Neuronal stem cell (in vitro differentiated cells): ENCODE data around the gene PPP4R3B.

ENCODE experiments used
- DNase-seq: peaks from one replicate; pipeline ENCODE4 v3.0.0-alpha.2; 2013; ENCODE audit warnings: low spot score
- H2AFZ ChIP-seq: one replicate; pipeline ENCODE4 v1.6.1; 2013; ENCODE audit warnings: mild to moderate bottlenecking, low read length, inconsistent platforms
- H2AK5ac ChIP-seq: 2 replicates; pipeline ENCODE4 v1.6.1; 2013; ENCODE audit warnings: low read depth, mild to moderate bottlenecking, inconsistent platforms, low read length, moderate library complexity, mixed read lengths
- H2BK120ac ChIP-seq: 2 replicates; pipeline ENCODE4 v1.6.1; 2013; ENCODE audit warnings: low read depth, mild to moderate bottlenecking, inconsistent platforms, low read length, moderate library complexity, mixed read lengths
- H2BK12ac ChIP-seq: one replicate; pipeline ENCODE4 v1.6.1; 2013; ENCODE audit warnings: low read length, inconsistent platforms
- H2BK15ac ChIP-seq: 2 replicates; pipeline ENCODE4 v1.6.1; 2013; ENCODE audit warnings: mild to moderate bottlenecking, low read length, inconsistent platforms, mixed read lengths
- H2BK5ac ChIP-seq: one replicate; pipeline ENCODE4 v1.6.1; 2013; ENCODE audit warnings: inconsistent platforms, mild to moderate bottlenecking, low read length, moderate library complexity
- H3K14ac ChIP-seq: one replicate; pipeline ENCODE4 v1.6.1; 2013; ENCODE audit warnings: low read length, inconsistent platforms
- H3K18ac ChIP-seq: 2 replicates; pipeline ENCODE4 v1.6.1; 2013; ENCODE audit warnings: low read length, inconsistent platforms
- H3K23ac ChIP-seq: 2 replicates; pipeline ENCODE4 v1.6.1; 2013; ENCODE audit warnings: low read depth, mild to moderate bottlenecking, mixed read lengths, low read length, inconsistent platforms; ENCODE audit not compliant: poor library complexity
- H3K27ac ChIP-seq: replicated peaks from 3 replicates; pipeline ENCODE4 v1.5.1; 2013; ENCODE audit warnings: low read length, inconsistent platforms
- H3K27me3 ChIP-seq, 3 experiments: 2 replicates each; pipeline ENCODE4 v1.6.1; 2013; ENCODE audit warnings: low read length in 3 of 3, mild to moderate bottlenecking in 2 of 3, inconsistent platforms in 1 of 3, low read depth in 1 of 3, mixed read lengths in 1 of 3, moderate library complexity in 1 of 3; ENCODE audit not compliant: control insufficient read depth in 3 of 3, insufficient read depth in 3 of 3
- H3K36me3 ChIP-seq, 2 donors: replicated peaks in 1 of 2; 2 replicates each; pipeline ENCODE4 v1.6.1; 2013; ENCODE audit warnings: low read length in 2 of 2; ENCODE audit not compliant: control insufficient read depth in 2 of 2, insufficient read depth in 2 of 2
- H3K4ac ChIP-seq: 2 replicates; pipeline ENCODE4 v1.6.1; 2013; ENCODE audit warnings: inconsistent platforms, mild to moderate bottlenecking, low read length, moderate library complexity
- H3K4me1 ChIP-seq, 2 donors: 1 replicate in 1 of 2; 2 replicates in 1 of 2; pipeline ENCODE4 v1.6.1; 2013; ENCODE audit warnings: low read length in 2 of 2, low read depth in 1 of 2; ENCODE audit not compliant: control insufficient read depth in 2 of 2, insufficient read depth in 1 of 2
- H3K4me2 ChIP-seq: one replicate; pipeline ENCODE4 v1.6.1; 2013; ENCODE audit warnings: mild to moderate bottlenecking, low read length, inconsistent platforms; ENCODE audit not compliant: insufficient read depth, poor library complexity, severe bottlenecking
- H3K4me3 ChIP-seq, 2 donors: 2 replicates each; pipeline ENCODE4 v1.5.1; 2013; ENCODE audit warnings: low read length in 2 of 2, mild to moderate bottlenecking in 2 of 2, inconsistent platforms in 1 of 2, moderate library complexity in 1 of 2
- H3K79me1 ChIP-seq: one replicate; pipeline ENCODE4 v1.6.1; 2013; ENCODE audit warnings: low read depth, mild to moderate bottlenecking, inconsistent platforms, low read length, moderate library complexity
- H3K9ac ChIP-seq: one replicate; pipeline ENCODE4 v1.6.1; 2013; ENCODE audit warnings: mild to moderate bottlenecking, low read depth, low read length, inconsistent platforms; ENCODE audit not compliant: poor library complexity
- H3K9me3 ChIP-seq, 2 donors: replicated peaks in 1 of 2; 2 replicates each; pipeline versions ENCODE3 to v1.6.1; 2013; ENCODE audit warnings: low read length in 2 of 2, mild to moderate bottlenecking in 2 of 2, inconsistent platforms in 1 of 2, low read depth in 1 of 2, mixed read lengths in 1 of 2, moderate library complexity in 1 of 2; ENCODE audit not compliant: control insufficient read depth in 2 of 2, insufficient read depth in 1 of 2
- H4K8ac ChIP-seq: one replicate; pipeline ENCODE4 v1.6.1; 2013; ENCODE audit warnings: low read depth, mild to moderate bottlenecking, inconsistent platforms, low read length, moderate library complexity
- H4K91ac ChIP-seq: one replicate; pipeline ENCODE4 v1.6.1; 2013; ENCODE audit warnings: low read length, low read depth, mild to moderate bottlenecking, inconsistent platforms; ENCODE audit not compliant: poor library complexity
- WGBS, 2 donors: extraction: QIAGEN DNeasy Blood & Tissue Kit; methylation state at CpG; one replicate each; pipeline ENCODE4 v1.1.7; 2013; ENCODE audit warnings: missing lambda C conversion rate in 2 of 2, mixed read lengths in 1 of 2; ENCODE audit not compliant: insufficient read length in 2 of 2, insufficient replicate concordance in 1 of 2; ENCODE audit errors: extremely low coverage in 2 of 2; 5-methylcytosine and 5-hydroxymethylcytosine counted together

PPP4R3B gene

GRCh38 chr2:55595536-55595935 lies 21.9 kb downstream of the PPP4R3B start:
- no peak overlapping the region for H2BK120ac ChIP-seq
- no peaks in the 10 kb centered on the region for H3K4me1 ChIP-seq
- no peaks in the 10 kb centered on the region for H3K27me3 ChIP-seq
- peaks cover 0 to 74% of the 10 kb centered on the region in 2 donors for H3K36me3 ChIP-seq
- H3K4ac ChIP-seq, result no peak overlapping the region
- no peaks in the 10 kb centered on the region for H3K79me1 ChIP-seq
- no peak overlapping the region for H4K91ac ChIP-seq
- no peak overlapping the region for H2BK15ac ChIP-seq
- H3K9ac ChIP-seq, result no peak overlapping the region
- no peak for DNase-seq
- H3K23ac ChIP-seq, result no peak overlapping the region
- no peaks in the 10 kb centered on the region for H3K9me3 ChIP-seq
- H2AFZ ChIP-seq, result no peak overlapping the region
- no peak overlapping the region for H3K14ac ChIP-seq
- no peak overlapping the region for H4K8ac ChIP-seq
- no peak overlapping the region for H2AK5ac ChIP-seq
- H3K4me3 ChIP-seq, result no peak overlapping the region
- H3K18ac ChIP-seq, result no peak overlapping the region
- H3K27ac ChIP-seq, result no peak overlapping the region
- no peak overlapping the region for H3K4me2 ChIP-seq
- H2BK5ac ChIP-seq, result no peak overlapping the region
- no peak overlapping the region for H2BK12ac ChIP-seq

- no peaks in the 10 kb centered on the region for H3K79me1 ChIP-seq
- no peak overlapping the region for H3K4me3 ChIP-seq
- H2BK15ac ChIP-seq, result no peak overlapping the region
- no peak overlapping the region for H3K27ac ChIP-seq
- no peak for DNase-seq
- no peak overlapping the region for H3K9ac ChIP-seq
- H2AFZ ChIP-seq, result no peak overlapping the region
- peaks cover 0 to 68% of the 10 kb centered on the region in 2 donors for H3K36me3 ChIP-seq
- no peak overlapping the region for H4K91ac ChIP-seq
- H3K18ac ChIP-seq, result no peak overlapping the region
- H2BK120ac ChIP-seq, result no peak overlapping the region
- no peak overlapping the region for H2AK5ac ChIP-seq
- H4K8ac ChIP-seq, result no peak overlapping the region
- no peak overlapping the region for H3K23ac ChIP-seq
- H2BK5ac ChIP-seq, result no peak overlapping the region
- no peak overlapping the region for H3K4ac ChIP-seq
- H3K4me2 ChIP-seq, result no peak overlapping the region
- H3K4me1 ChIP-seq, result no peaks in the 10 kb centered on the region
- whole genome bisulfite sequencing, 2 donors, result no CpG with 5 or more reads among the region's 1 CpG
- no peaks in the 10 kb centered on the region for H3K27me3 ChIP-seq
- no peak overlapping the region for H3K14ac ChIP-seq
- no peaks in the 10 kb centered on the region for H3K9me3 ChIP-seq
- H2BK12ac ChIP-seq, result no peak overlapping the region
Observed at GRCh38 chr2:55592130-55592529, 25.3 kb downstream of the PPP4R3B start.

GRCh38 chr2:55590810-55591440 lies 26.5 kb downstream of the PPP4R3B start:
- Histone ChIP-seq H3K4ac (no peak overlapping the region), H3K27ac (no peak overlapping the region), H3K4me1 (no peaks in the 10 kb centered on the region), H3K4me2 (no peak overlapping the region), H3K23ac (no peak overlapping the region), H2BK5ac (no peak overlapping the region), H3K4me3 (no peak overlapping the region), H2AFZ (no peak overlapping the region), H3K79me1 (no peaks in the 10 kb centered on the region), H2BK15ac (no peak overlapping the region), H3K18ac (no peak overlapping the region), H2AK5ac (no peak overlapping the region), H3K27me3 (no peaks in the 10 kb centered on the region), H3K36me3 (peaks cover 0 to 69% of the 10 kb centered on the region in 2 donors), H4K8ac (no peak overlapping the region), H2BK12ac (no peak overlapping the region), H4K91ac (no peak overlapping the region), H3K9ac (no peak overlapping the region), H3K14ac (no peak overlapping the region), H3K9me3 (no peaks in the 10 kb centered on the region), H2BK120ac (no peak overlapping the region)
- WGBS, 2 donors, result no CpG with 5 or more reads among the region's 7 CpGs
- no peak for DNase-seq

GRCh38 chr2:55585451-55586080 lies 31.9 kb downstream of the PPP4R3B start:
- DNase-seq, result no peak
- H3K4me2 ChIP-seq, result no peak overlapping the region
- no peak overlapping the region for H2BK12ac ChIP-seq
- H2AFZ ChIP-seq, result no peak overlapping the region
- H3K18ac ChIP-seq, result no peak overlapping the region
- no peaks in the 10 kb centered on the region for H3K9me3 ChIP-seq
- H3K36me3 ChIP-seq, result peaks cover 0 to 84% of the 10 kb centered on the region in 2 donors
- no peak overlapping the region for H3K9ac ChIP-seq
- no peak overlapping the region for H3K4me3 ChIP-seq
- H3K4ac ChIP-seq, result no peak overlapping the region
- H4K8ac ChIP-seq, result no peak overlapping the region
- no peaks in the 10 kb centered on the region for H3K79me1 ChIP-seq
- no peak overlapping the region for H3K27ac ChIP-seq
- H2BK5ac ChIP-seq, result no peak overlapping the region
- H2BK15ac ChIP-seq, result no peak overlapping the region
- no peak overlapping the region for H4K91ac ChIP-seq
- no peaks in the 10 kb centered on the region for H3K4me1 ChIP-seq
- no peaks in the 10 kb centered on the region for H3K27me3 ChIP-seq
- H2AK5ac ChIP-seq, result no peak overlapping the region
- no peak overlapping the region for H2BK120ac ChIP-seq
- H3K14ac ChIP-seq, result no peak overlapping the region
- WGBS, 2 donors, result no CpG with 5 or more reads among the region's 2 CpGs
- H3K23ac ChIP-seq, result no peak overlapping the region
